HG03097 (cell line): ENCODE data around the gene ENTPD6.

Experiments used
- ATAC-seq: cut with Tn5 transposase; IDR thresholded peaks from one replicate; pipeline ENCODE4 v1.9.1; 2021; ENCODE audit not compliant: unreplicated experiment, low FRiP score

Gene ENTPD6

GRCh38 chr20:25187220-25187619 lies 8.3 kb upstream of the ENTPD6 start:
- ATAC-seq: no peak

DNA sequence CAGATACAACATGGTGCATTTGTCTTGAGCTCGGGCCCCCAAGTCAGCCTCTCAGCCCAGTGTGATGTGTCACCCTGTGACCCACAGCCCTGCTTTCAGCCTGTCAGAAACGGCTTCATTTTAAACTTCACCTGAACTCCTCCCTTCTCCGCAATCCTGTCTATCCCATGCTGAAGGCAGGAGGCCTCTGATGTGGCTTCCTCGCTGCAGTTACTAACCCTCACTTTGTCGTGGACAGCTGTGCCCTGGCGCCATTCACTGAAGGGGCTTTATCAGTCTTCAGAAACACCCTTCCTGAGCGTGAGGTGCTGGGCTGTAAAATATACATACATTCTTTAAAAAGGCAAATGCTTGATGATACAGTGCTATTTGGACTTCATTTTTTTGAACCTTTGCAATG lies 7.9 kb upstream of the ENTPD6 start:
- no peak for ATAC-seq

DNA sequence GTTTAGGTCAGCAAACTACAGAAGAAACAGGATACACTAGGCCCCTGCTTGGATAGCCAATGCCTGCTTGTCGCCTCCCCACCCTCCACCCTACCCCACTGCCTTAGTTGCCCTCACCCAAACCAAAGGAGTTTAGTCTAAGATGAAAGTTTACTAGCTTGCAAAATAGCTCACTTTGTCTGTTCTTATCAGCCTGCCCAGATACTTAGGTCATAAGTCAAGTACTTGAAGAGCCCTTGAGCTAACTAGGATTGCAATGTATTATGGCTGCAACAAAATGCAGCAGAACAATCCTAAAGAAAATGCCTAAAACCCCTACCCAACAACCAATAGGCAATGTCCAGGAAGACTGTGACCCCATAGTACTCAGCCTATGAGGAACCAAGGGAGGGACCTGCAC lies 7.3 kb upstream of the ENTPD6 start:
- no peak for ATAC-seq

DNA sequence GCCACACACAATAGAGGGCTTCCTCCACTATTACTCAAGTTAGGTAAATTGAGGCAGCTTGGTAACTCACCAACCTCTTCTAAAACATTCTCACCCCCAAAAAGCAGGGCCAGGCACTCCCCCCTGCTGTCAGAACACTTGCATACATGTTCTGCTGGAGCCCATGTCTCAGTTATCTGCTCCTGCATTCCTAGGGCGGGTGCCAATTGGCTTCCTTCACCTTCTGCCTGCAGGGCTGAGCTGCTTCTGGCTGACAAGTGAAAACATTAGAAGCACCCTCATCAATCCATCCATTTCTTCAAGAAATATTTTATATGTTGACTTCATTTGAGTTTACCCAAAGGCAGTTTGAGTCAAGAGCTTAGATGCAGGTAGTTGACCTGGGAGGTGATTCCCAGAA lies 4.5 kb upstream of the ENTPD6 start:
- ATAC-seq: no peak

GRCh38 chr20:25191689-25192088 lies 3.8 kb upstream of the ENTPD6 start:
- no peak for ATAC-seq

DNA sequence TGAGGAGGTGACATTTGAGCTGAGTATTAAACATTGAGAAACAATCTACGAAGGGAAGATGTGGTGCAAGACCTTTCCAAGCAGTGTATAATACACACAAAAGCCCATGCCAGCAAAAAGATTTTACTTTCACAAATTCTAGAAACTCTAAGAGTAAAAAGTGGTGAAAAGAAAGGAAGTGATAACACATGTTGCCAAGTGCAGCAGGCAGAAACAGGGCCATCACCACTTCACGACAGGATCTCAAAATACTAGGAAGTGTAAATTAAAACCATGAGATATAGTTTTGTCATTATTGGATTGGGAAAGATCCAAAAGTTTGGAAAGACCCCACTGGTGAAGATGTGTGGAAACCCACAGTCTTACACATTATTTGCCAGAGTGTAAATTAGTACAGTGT lies 1.7 kb upstream of the ENTPD6 start:
- ATAC-seq: no peak

GRCh38 chr20:25194333-25194972 lies 1.1 kb upstream of the ENTPD6 start:
- ATAC-seq: no peak

DNA sequence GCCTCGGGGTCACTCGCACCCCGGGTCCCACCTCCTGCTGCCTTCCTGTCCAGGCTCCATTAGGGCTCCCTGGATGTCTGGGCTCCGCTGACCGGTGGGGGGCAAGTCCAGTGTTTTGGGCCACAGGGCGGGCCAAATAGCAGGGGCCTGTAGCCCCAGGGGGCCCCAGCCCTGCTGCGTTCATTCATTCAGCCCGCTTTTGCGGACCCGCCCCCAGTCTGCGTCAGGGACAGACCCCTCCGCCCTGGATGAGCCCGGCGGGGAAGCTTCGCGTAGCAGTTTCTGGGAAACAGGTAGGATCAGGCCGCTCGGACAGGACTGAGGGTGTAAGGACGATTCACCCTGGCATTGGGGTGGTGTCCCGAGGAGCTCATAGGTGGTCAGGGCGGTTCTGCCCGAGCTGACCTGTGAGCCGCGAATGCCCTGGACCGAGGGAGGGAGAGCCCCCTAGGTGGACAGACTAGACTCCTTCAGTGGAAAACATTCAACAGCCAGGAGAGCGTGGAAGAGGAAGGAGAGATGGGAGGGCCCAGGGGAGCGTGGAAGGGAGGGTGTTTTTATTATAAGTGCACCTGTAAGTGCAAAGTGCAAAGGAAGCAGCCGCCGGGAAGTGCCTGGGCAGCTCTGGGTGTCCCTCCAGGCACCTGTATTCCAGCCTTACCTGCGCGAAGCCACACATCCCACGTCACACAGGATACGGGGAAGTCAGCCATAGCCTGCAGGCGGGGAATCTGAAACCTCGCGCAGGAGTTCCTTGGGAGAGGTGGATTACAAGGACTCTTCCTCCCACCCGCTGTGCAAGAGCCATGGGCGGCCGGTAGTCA lies 662 bp downstream of the ENTPD6 start:
- ATAC-seq: no peak

GRCh38 chr20:25196786-25197120 lies 1.2 kb downstream of the ENTPD6 start:
- no peak for ATAC-seq

DNA sequence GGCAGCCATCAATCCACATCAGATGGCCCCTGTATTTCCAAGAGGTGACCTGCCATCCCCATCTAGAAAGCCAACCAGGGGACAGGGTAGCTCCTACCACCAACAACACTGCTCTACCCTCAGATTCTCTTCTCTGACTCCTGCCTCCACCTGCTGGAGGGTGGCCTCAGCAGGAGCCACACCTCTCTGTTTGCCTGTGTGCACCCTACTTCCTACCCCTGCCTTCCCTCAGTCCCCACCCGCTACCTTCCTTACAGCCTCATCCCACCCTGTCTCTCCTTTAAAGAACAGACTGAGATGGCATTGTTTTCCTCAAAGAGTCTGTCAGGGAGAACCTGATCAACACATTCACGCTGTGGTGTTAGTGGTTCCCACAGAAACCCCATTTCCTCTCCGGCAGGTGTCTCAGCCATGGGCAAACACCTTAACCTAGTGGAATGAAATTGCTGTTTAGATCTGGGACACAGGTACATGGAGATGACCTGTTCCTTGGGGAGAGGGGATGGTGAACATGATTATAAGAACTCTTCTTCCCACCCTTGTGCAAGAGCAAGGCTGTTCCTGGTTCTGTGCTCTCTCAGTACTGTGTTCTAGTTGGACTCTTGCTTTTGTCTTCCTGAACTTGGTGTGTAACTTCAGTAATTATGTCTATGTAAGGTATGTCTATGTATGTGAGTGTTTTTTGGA lies 1.8 kb downstream of the ENTPD6 start:
- ATAC-seq: no peak

GRCh38 chr20:25197870-25198190 lies 2.3 kb downstream of the ENTPD6 start:
- no peak for ATAC-seq

GRCh38 chr20:25198663-25199383 lies 3.3 kb downstream of the ENTPD6 start:
- ATAC-seq: no peak

- ATAC-seq: no peak
Measured at GRCh38 chr20:25199473-25200260, 4.2 kb downstream of the ENTPD6 start.

DNA sequence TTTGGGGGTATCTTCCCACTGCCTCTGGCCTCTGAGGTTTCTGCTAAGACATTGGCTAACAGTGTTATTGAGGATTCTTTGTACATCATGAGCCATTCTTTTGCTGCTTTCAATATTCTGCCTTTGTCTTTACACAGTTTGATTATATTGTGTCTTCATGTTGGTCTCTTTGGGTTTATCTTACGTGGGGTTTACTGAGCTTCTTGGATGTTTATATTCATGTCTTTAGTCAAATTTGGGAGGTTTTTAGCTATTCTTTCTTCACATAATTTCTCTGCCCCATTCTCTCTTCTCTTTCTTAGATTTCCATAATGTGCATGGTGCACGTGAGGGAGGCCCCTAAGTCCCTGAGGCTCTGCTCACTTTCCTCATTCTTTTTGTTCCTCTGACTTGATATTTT lies 7.6 kb downstream of the ENTPD6 start:
- ATAC-seq: no peak

- ATAC-seq: no peak
Measured at GRCh38 chr20:25203871-25204320, 8.4 kb downstream of the ENTPD6 start.

DNA sequence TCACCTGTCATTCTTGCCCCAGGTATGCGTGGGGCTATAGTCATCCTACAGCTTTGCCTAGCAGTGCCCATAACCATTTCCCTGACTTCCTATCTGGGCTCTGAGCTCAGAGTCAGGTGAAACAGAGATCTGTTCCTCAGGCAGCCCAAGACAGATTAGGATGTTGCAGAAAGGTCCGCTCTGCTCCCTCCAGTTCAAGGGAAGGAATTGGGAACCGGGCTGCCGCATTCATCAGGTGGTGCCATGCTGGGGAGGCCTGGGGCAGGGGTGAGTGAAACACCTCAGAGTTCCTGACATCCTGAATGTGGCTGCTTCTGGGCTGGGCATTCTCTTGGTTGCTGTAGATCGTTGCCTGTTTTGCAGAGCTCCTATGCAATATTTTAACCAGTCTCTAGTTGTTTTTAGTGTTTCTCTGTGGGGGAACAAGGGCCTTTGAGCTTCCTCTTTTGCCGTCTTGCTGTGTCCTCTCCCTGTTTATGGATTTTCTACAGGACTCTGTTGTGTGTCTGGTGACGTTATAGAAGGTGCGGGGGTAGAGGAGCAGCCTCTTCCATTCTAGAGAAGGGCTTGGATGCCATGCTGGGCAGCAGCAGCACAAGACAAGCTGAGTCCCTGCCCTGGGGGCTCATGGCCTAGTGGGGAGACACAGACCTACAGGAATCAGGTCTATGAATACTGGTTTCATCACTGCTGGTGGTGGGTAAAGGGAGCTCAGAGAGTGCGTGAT lies 9.2 kb downstream of the ENTPD6 start:
- no peak for ATAC-seq

DNA sequence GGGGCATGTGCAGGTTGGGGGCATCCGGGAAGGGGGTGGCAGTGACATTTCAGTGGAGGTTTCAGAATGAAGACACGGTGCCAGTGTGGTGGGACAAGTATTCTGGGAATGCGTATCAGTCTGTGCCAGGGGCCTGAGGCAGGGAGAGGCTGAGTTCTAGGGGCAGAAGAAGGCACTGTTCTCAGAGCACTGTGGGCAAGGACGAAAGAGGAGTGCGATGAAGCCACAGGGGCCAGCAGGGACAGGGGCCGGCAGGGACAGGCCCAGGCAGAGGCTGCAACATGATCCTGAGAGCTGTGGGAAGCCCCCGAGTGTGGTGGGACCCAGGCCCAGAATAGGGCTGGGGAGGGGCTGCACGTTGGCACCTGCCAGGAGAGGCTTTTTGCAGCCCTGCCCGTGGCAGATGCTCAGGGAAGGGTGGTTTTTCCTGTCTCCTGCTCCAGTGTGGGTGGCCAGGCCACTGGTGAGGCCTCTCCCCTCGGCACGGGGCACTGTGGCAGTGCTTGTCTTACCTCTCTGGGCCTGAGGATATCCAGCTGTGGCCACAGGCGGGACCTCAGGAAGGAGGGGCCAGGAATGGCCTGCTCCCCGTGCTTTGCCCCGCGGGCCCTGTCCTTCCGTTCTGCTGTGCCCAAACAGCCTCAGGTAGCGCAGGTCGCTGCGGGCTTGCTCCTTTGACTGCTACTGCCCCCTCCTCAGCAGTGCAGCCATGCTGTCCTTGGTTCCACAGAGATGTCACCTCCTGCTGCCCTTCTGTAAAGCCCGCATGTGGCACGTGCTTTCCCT lies 10.0 kb downstream of the ENTPD6 start:
- no peak for ATAC-seq

- no peak for ATAC-seq
Measured at GRCh38 chr20:25206063-25206403, 10.5 kb downstream of the ENTPD6 start.

GRCh38 chr20:25206548-25206947 lies 11.0 kb downstream of the ENTPD6 start:
- no peak for ATAC-seq
